Measurements from ENCODE around the gene ALKBH5.

- TF ChIP-seq CTCF (conservative IDR thresholded peaks at IDR 0.05 in 1 of 2, IDR thresholded peaks at IDR 0.05 in 1 of 2; ENCODE audit: low read depth in 1 of 2, low read length in 2 of 2) (no peak), EZH2 (IDR thresholded peaks at IDR 0.05; ENCODE audit: low read length, missing control alignments) (no peak)
Observed at GRCh38 chr17:18167421-18167820, 16.2 kb upstream of the ALKBH5 start.
